Measurements from ENCODE around the gene SYT17.

SYT17 gene

DNA sequence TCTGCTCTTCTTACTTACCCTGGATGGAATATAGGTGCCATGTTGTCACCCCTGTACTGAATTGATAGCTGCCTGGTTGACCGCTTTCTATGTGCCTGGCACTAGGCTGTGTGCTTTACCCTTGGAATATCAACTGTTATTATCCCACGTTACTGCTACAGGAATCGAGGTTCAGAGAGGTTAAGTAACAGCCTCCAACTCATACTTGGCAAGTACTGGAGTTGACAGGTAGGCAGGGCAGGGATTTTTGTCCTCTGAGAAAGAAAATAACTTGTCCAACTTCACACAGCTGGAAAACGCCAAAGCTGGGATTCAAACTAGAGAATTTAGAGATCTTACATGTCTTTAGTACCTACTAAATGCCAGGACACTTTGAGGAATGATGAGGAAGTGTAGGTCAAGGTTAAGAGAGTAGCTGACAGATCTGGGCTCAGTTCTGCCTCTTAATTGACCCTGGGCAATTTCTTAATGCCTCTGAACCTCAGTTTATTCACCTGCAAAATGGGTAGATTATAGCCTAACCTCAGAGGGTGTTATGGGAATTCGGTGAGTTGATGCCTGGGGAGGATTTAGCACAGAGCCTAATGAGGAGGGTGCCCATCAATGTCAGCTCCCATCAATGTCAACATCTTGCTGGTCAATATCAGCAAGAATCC is 28.5 kb upstream of the SYT17 start:
- DNase-seq: no peak

- DNase-seq: no peak
These were observed 27.6 kb upstream of the SYT17 start for GRCh38 chr16:19140396-19140795.

DNA sequence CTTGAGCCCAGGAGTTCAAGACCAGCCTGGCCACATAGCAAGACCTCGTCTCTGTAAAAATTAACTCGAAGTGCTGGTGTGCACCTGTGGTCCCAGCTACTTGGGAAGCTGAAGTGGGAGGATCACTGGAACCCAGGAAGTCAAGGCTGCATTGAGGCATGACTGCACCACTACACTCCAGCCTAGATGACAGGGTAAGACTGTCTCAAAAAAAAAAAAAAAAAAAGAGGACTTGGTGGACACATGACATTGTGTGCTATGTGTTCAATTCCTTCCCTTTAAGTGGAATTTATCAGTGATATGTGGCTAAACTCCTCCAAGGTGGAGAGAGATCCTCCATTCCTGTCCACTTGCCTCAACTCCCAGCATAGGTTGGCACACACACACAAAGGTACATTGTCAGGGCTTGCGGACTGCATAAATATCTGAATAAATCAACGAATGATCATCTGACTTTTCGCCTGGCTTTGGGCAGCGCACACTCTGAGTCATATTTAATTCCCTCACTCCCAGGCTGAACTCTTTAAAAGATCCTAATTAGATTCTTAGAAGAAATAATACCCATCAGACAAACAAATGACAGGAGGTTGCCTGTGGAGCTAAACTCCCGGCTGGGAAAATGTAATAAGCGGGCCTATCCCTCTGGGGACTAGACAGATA is 25.0 kb upstream of the SYT17 start:
- DNase-seq: no peak

- DNase-seq: no peak
These were observed 24.5 kb upstream of the SYT17 start for GRCh38 chr16:19143599-19143956.

DNA sequence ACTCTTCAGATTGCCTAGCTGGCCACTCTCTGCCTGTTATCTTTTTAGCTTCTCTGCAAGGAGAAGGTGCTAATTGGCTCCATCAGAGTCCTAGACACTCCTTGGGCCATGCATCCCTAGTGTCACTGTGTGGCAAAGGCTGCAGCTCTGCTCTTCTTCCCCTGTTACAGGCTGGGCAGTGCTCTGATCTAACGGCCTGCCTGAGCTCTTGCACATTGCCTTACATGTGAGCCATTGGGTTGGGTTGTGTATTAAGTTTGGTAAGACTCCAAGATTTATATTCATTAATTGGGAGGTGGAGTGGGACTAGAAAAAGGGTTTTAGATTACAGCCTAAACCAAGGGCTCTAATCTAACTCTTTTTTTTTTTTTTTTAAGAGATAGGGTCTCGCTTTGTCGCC is 23.0 kb upstream of the SYT17 start:
- DNase-seq: no peak

GRCh38 chr16:19147126-19147525 is 20.9 kb upstream of the SYT17 start:
- DNase-seq: no peak

- no peak for DNase-seq
These were observed 20.4 kb upstream of the SYT17 start for GRCh38 chr16:19147627-19148026.

DNA sequence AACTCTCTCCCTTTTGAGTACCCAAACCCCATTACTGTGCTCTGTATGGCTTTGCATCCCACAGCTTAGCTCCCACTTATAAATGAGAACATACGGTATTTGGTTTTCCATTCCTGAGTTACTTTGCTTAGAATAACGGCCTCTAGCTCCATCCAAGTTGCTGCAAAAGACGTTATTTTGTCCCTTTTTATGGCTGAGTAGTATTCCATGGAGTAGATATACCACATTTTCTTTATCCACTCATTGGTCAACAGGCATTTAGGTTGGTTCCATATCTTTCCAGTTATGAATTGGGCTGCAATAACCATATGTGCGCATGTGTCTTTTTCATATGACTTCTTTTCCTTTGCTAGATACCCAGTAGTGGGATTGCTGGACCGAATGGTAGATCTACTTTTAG is 19.9 kb upstream of the SYT17 start:
- DNase-seq: no peak

- no peak for DNase-seq
These were observed 16.7 kb upstream of the SYT17 start for GRCh38 chr16:19151310-19151709.

- DNase-seq: no peak
These were observed 16.0 kb upstream of the SYT17 start for GRCh38 chr16:19152042-19152441.

- DNase-seq: no peak
These were observed 14.2 kb upstream of the SYT17 start for GRCh38 chr16:19153876-19154275.

- DNase-seq: no peak
These were observed 6.0 kb upstream of the SYT17 start for GRCh38 chr16:19162085-19162484.

DNA sequence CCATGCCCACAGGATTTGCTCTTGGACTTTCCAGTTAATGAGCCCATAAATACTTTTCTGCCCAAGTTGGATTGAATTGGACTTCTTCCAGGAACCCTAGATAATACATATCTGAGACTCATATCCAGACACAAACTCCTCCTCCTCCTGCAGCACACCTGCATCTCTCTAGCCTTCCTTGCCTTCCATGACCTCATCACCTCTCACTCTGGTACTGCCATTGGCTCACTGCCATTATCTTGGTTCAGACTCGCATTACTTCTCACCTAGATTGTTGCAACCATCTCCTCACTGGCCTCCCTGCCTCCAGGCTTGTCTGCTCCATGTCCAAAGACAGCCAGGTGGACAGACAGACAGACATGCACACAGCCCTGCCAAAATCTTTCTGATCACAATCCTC is 4.8 kb upstream of the SYT17 start:
- no peak for DNase-seq

GRCh38 chr16:19164285-19164684 is 3.8 kb upstream of the SYT17 start:
- DNase-seq: no peak

GRCh38 chr16:19165101-19165500 is 2.9 kb upstream of the SYT17 start:
- DNase-seq: no peak

- no peak for DNase-seq
These were observed 1.5 kb upstream of the SYT17 start for GRCh38 chr16:19166500-19166899.

GRCh38 chr16:19168371-19169081 is 486 bp downstream of the SYT17 start:
- DNase-seq: no peak

- DNase-seq: no peak
These were observed 1.1 kb downstream of the SYT17 start for GRCh38 chr16:19169082-19169639.

- DNase-seq: no peak
These were observed 2.1 kb downstream of the SYT17 start for GRCh38 chr16:19170043-19170655.

DNA sequence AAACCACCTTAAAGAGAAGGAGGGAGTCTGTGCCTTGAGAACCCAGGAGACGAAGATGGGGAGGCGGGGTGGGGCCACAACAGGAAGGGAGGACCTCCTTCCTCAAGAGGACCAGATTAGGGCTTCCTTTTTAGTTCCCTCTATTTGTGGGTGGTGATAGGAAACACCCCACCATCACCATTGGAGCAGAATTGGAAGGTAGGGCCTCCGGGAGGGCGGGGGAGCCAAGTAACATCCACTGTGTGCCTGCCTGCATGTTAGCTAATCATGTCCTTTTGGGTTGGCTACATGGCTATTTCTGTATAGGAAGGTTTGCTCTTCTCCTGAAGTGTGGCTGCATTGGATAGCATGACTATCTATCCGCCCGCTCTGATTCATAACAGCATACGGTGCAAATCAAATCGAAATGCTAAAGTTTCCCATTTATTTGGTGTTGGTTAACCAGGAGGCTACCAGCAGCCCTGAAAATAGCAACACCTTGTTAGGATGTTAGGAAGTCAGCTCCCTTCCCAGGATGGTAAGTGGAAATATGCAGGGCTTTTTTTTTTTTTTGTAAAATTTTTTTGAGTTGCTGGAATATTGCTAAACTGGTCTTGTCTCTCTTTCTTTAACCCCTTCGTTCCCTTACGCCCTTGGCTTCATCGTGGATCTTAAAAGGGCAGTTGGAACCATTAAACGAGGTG is 4.2 kb downstream of the SYT17 start:
- DNase-seq: no peak

DNA sequence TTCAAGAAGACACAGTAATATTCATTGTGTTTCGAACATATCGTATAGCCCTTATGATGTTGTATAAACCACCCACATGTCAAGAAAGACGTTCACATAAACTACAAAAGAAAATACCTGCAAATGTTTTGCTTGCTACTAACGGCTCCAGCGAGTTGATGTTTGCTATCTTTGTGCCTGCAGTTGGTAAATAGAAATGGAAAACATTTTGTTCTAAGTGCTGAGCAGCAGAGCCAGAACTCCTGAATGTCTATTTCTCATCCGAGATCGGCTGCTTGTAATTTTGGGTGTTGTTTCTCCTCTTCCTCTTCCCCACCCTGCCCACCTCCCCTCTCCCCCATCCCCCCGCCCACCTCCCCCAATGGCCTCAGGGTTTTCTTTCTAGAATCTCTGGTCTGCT is 5.0 kb downstream of the SYT17 start:
- DNase-seq: no peak

GRCh38 chr16:19173649-19174383 is 5.8 kb downstream of the SYT17 start:
- no peak for DNase-seq
